Measurements from ENCODE around the gene CEBPA.

Gene CEBPA

DNA sequence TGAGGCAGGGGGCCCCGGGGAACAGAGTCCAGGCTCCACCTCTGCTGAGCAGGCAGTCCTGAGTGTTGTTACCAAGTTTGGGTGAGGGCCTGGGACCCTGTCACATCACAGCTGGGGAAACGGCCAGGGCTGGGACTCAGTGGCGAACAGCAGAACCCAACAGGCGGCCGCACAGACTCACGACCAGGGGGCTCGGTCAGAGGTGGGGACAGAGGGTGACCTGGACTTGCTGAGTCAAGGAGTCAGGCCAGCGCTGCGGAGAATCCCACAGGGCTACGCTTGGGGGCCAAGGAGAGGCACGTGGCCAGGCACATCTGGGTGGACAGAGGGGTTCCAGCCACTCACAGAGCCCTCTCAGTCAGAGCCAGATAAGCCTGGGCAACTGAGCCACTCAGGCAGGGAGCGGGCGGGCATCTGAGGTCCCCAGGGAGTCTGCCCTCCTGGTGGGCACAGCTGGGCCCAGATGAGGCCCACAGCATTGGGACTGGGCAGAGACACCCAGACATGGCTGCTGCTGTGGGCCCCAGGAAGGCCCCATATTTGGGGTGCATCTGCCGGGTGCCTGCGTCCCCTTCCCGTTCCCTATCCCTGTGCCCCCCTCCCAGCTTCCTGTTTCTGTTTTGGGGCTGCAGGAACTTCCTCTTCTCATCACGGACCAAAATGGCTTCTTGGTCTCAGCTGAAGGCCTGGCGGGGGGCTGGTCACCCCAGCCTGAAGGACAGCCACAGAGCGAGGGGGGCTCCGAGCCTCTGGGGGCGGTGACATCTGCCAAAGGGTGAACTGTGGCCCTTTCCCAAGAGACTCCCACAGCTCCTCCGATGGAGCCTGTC lies 34.0 kb downstream of the CEBPA start:
- no peaks in the 10 kb centered on the region for H3K4me1 Mint-ChIP-seq (ENCODE audit: low read depth)
- H3K27me3 Mint-ChIP-seq: peaks cover 6% of the 10 kb centered on the region
- H3K27ac Mint-ChIP-seq: no peak overlapping the region
- H3K9me3 Mint-ChIP-seq: no peaks in the 10 kb centered on the region
- no peak for DNase-seq
- H3K36me3 Mint-ChIP-seq (ENCODE audit: low read depth): no peaks in the 10 kb centered on the region
- no peak overlapping the region for H3K4me3 Mint-ChIP-seq

DNA sequence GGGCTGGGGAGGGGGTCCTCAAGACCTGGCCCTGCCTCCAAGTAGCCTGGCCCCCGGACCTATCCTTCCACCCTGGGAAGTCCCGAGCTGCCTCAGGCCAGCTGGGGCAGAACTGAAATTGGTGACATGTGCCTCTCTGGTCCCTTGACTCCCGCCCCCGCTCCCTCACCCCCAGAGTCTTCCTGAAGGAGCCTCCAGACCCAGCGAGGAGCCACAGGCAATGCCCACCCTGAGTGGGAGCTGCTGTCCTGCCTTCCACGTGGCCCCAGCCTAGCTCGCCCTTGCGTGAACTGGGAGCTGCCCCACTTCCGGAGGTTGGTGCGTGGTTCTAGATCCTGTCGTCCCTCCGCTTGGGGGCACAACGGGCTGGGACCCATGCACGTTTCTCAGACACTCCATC lies 34.6 kb downstream of the CEBPA start:
- no peak for DNase-seq
- Mint-ChIP-seq H3K4me1 (ENCODE audit: low read depth) (no peaks in the 10 kb centered on the region), H3K36me3 (ENCODE audit: low read depth) (no peaks in the 10 kb centered on the region), H3K9me3 (no peaks in the 10 kb centered on the region), H3K27ac (no peak overlapping the region), H3K4me3 (no peak overlapping the region), H3K27me3 (peaks cover 6% of the 10 kb centered on the region)

DNA sequence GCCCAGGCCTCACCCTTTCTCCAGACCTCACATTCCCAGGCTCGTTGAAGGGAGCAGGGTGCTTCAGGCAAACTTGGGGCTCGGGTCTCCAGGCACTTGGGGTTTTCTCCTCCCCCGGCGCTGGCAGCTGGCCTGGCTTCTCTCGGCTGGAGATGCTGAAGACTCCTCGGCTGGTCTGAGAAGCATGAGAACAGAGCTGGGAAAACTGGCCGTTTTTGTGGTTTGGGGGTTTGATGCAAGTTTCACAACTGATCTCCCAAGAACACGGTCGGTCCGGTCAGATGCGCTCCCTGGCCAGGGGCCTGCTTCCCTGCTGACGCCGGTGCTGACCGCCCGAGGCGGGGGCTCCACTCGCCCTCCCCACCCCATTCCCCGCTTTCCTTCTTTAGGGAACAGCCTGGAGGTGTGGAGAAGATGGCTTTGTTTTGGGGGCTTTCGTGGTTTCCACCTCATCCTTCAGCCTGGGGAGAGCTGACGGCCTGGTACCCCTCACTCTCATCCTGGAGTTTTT lies 35.3 kb downstream of the CEBPA start:
- Mint-ChIP-seq H3K9me3 (no peaks in the 10 kb centered on the region), H3K4me1 (ENCODE audit: low read depth) (peaks cover 1% of the 10 kb centered on the region), H3K27ac (no peak overlapping the region), H3K4me3 (no peak overlapping the region), H3K36me3 (ENCODE audit: low read depth) (no peaks in the 10 kb centered on the region), H3K27me3 (peaks cover 12% of the 10 kb centered on the region)
- no peak for DNase-seq

DNA sequence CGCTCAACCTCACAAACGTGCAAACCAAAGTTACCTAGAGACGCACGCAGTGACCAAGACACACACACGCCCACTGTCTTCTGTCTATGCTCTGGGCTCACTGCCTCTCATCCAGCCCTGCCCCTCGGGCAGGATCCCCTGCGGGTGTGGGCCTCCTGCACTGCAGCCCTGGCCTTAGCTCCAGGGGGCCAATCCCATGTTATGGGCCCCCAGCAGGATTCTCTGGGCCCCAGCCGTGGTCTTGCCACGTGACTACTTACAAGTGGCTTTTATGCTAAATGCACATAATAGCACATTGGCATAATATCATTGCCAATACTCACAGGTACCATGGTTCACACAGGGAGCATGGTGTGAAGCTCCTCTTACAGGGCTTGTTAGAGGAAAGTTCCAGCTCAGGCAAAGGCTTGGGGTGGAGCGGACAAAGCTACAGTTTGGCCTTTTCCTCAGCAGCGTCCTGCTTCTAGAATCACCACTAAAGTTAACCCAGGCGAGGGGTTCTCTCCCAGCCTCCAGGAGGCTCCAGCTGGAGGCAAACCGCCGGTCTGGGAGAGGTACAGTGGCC lies 37.4 kb downstream of the CEBPA start:
- peaks cover 30% of the 10 kb centered on the region for H3K27me3 Mint-ChIP-seq
- H3K4me3 Mint-ChIP-seq: no peak overlapping the region
- H3K36me3 Mint-ChIP-seq (ENCODE audit: low read depth): no peaks in the 10 kb centered on the region
- no peaks in the 10 kb centered on the region for H3K9me3 Mint-ChIP-seq
- no peak for DNase-seq
- H3K27ac Mint-ChIP-seq: no peak overlapping the region
- H3K4me1 Mint-ChIP-seq (ENCODE audit: low read depth): peaks cover 9% of the 10 kb centered on the region

DNA sequence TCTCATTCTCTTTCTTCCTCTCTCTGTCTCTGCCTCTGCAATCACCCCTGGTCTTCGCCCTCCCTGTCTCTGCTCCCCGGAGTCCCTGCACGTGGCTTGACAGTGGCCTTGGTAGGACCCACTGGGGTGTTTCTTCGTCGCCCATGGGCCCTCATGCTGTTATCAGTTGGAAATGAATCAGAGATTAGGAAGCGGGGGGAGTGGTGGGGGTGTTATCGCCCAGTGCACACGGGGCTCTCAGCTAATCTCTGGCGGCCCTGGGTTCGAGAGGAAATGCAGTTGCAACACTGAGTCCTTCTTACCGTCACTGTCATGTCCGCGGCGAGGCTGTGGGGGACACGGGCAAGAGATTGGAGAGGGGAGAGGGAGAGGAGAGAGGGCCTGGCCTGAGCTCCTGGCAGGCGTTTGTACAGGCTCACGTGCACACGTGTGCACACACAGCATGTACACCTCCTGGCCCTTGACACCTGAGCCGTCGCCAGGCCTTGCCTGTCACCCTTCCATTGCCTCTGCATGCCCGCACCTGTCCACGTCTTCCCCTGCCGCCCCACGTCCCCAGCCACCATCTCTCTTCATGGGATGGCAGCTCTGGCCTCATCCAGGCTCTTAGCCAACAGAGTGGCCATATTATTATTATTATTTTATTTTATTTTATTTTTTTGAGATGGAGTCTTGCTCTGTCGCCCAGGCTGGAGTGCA lies 38.9 kb downstream of the CEBPA start:
- Mint-ChIP-seq H3K27ac (no peak overlapping the region), H3K36me3 (ENCODE audit: low read depth) (no peaks in the 10 kb centered on the region), H3K4me3 (no peak overlapping the region), H3K4me1 (ENCODE audit: low read depth) (peaks cover 9% of the 10 kb centered on the region), H3K9me3 (no peaks in the 10 kb centered on the region), H3K27me3 (peaks cover 35% of the 10 kb centered on the region)
- DNase-seq: no peak

DNA sequence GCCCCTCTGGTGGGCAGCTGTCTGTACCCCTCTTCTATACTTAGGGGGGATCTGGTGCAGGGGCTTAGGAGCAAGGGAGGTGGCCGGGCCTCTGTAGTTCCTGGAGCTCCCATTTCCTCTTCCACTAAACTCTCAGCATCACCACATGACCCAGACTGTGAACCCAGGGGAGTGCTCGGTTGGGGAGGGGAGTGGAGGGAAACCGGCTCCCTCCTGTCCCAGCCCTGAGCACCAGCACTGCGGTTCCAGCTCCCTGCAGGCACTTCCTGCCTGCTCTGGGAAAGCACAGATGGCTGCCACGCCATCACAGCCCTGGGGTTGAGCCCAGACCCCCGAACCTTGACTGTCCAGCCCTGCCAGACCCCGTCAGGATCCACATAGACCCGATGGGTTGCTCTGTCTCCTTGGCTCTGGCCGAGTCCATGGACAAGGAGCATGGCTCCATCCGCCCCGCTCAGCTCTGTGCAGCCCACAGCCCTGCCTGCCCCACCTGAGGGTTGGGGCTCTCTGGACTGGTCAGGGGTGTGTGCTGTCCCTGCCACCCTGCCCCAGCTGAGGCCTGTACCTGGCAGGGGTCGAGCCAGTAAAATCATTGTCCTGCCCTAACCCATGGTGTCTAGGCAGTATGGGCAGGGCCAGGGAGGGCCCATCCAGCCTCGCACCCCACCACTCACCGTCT lies 40.7 kb downstream of the CEBPA start:
- Mint-ChIP-seq H3K4me3 (no peak overlapping the region), H3K9me3 (no peaks in the 10 kb centered on the region), H3K27me3 (peaks cover 35% of the 10 kb centered on the region), H3K4me1 (ENCODE audit: low read depth) (peaks cover 9% of the 10 kb centered on the region), H3K27ac (no peak overlapping the region), H3K36me3 (ENCODE audit: low read depth) (no peaks in the 10 kb centered on the region)
- no peak for DNase-seq

DNA sequence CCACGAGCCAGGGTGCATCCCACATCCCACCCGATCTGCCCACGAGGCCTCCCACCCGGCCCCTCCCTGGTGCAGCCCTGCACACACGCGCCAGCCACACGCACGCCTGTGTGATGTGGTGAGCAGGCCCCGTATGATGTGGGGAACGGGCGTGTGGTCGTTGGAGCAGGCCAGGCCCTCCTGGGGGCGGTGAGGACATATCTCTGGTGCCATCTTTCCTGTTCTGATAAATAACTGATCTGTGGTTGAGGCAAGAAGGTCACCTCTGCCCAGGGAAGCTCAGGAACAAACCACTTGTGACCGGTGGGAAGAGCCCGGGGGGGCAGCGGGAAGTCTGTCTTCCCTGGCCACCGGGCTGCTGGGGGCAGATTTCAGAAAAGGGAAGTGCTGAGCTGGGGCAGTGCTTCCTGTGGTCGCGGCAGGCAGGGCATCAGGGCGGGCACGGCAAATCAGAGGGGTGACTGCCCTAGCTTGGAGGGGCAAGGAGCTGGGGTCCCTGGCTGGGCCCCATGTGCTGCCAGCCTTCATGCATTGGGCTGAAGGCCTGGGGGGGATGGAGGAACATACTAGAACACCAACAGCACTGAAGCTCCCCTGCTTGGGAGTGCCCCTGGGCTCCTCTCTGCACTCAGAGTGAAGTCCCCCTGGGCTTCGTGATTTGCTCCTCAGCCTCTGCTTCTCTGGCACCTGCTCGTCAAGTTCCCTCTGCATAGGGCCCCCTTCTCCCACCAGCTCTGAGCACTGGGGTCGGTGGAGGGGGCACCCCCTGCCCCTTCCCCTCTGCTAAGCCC lies 41.5 kb downstream of the CEBPA start:
- H3K4me1 Mint-ChIP-seq (ENCODE audit: low read depth): peaks cover 9% of the 10 kb centered on the region
- peaks cover 35% of the 10 kb centered on the region for H3K27me3 Mint-ChIP-seq
- H3K9me3 Mint-ChIP-seq: no peaks in the 10 kb centered on the region
- peak overlapping the region; percentile 40 for H3K27ac Mint-ChIP-seq
- H3K36me3 Mint-ChIP-seq (ENCODE audit: low read depth): no peaks in the 10 kb centered on the region
- no peak overlapping the region for H3K4me3 Mint-ChIP-seq
- DNase-seq: no peak

DNA sequence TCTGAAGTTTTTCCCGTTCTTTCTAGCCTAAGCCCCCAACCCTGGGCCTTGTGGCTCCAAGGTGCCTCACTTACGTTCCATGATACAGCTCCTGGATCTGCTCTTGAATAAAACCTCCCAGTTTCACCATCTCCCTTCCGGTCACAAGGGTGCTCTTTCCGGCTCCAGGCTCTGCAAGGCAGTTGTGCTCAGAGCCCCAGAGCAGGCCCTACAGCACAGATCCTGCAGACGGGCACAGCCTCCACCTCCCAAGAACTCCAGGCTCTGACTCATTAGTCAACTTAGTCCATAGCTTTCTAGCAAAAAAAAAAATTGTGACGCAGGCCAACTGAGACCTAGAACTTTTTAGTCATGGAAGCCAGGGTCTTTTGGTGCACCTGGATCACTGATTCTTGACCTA lies 42.8 kb downstream of the CEBPA start:
- Mint-ChIP-seq H3K36me3 (ENCODE audit: low read depth) (no peaks in the 10 kb centered on the region), H3K27ac (no peak overlapping the region), H3K4me1 (ENCODE audit: low read depth) (peaks cover 9% of the 10 kb centered on the region), H3K9me3 (no peaks in the 10 kb centered on the region), H3K27me3 (peaks cover 37% of the 10 kb centered on the region), H3K4me3 (no peak overlapping the region)
- no peak for DNase-seq

DNA sequence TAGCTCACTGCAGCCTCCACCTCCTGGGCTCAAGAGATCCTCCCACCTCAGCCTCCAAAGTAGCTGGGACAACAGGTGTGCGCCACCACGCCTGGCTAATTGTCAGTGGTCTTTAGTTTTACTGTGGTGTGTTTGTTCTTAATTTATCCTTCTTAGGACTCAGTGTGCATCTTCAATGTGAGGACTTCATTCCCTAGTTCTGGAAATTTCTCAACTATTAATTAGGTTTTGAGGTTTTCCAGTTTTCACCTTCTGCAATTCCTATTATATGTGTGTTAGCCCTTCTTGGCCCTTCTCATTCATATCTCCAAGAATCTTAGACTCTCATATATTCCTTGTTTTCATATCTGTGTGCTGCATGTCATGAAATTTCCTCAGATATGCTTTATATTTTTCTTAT lies 44.5 kb downstream of the CEBPA start:
- peaks cover 32% of the 10 kb centered on the region for H3K27me3 Mint-ChIP-seq
- no peak overlapping the region for H3K4me3 Mint-ChIP-seq
- no peaks in the 10 kb centered on the region for H3K9me3 Mint-ChIP-seq
- no peaks in the 10 kb centered on the region for H3K36me3 Mint-ChIP-seq (ENCODE audit: low read depth)
- DNase-seq: no peak
- H3K27ac Mint-ChIP-seq: no peak overlapping the region
- H3K4me1 Mint-ChIP-seq (ENCODE audit: low read depth): peaks cover 9% of the 10 kb centered on the region

DNA sequence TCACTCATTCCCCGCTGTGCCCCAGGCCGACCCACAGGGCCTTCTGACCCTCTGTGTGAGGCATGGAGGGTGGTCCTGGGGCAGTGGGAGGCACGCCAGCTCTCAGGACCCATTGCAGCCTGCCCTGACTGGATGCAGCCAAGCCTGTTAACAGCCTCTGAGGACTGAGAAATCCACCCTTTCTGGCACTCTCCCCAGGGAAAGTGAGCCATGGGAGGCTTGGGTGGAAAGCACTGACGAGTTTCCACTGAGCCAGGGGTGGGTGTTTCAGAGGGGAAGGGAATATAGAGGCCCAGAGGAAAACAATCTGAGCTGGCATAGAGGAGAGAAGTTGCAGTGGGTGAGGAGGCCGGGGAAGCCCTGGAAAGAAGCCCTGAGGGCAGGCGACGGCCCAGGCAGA lies 46.1 kb downstream of the CEBPA start:
- Mint-ChIP-seq H3K4me1 (ENCODE audit: low read depth) (peaks cover 4% of the 10 kb centered on the region), H3K4me3 (no peak overlapping the region), H3K36me3 (ENCODE audit: low read depth) (no peaks in the 10 kb centered on the region), H3K9me3 (no peaks in the 10 kb centered on the region), H3K27me3 (peaks cover 21% of the 10 kb centered on the region), H3K27ac (no peak overlapping the region)
- no peak for DNase-seq

DNA sequence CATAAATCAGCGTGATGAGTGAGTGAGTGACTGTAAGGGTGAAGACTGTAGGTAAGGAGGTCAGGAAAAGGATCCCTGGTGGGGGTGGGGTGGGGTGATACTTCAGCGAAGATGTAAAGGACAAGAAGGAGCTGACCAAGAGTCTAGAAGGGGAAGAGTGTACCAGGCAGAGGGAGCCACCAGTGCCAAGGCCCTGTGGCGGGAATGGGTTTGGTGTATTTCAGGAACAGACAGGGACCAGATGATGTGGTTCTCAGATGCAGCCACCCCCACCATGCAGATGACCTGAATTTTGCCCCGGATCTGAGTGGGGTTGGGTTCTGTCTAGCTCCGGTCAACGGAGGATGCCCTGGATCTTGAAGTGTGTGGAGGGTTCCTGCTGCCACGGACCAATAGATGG lies 46.6 kb downstream of the CEBPA start:
- Mint-ChIP-seq H3K36me3 (ENCODE audit: low read depth) (no peaks in the 10 kb centered on the region), H3K27me3 (peaks cover 17% of the 10 kb centered on the region), H3K4me1 (ENCODE audit: low read depth) (peaks cover 2% of the 10 kb centered on the region), H3K9me3 (no peaks in the 10 kb centered on the region), H3K27ac (no peak overlapping the region), H3K4me3 (no peak overlapping the region)
- no peak for DNase-seq

DNA sequence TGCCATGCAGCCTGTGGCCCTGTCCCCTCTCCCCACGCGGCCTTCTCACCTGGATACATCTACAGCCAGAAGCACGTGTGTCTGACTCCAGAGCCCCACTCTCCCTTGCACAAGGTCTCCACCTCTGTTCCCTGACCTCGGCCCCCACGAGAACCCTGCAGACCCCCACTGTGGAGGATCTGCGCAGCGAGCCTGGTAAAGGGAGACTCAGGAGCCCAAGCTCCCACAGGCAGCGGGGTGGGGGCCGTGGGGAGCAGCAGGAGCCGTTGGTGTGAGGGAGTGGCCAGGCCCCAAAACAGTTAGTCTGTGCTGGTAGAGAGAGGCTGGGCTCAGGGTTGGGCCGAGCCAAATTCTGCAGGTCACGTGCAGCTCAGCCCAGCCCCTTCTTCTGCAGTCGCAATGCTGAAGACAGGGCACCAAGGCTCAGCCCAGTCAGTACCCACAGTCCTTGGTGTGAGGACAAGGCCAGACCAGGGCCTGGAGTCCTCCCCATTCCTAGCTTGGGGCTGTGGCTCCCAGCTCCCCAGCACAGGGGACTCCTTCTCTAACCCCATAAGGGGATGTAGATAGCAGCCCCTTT lies 48.0 kb downstream of the CEBPA start:
- DNase-seq: no peak
- H3K36me3 Mint-ChIP-seq (ENCODE audit: low read depth): no peaks in the 10 kb centered on the region

DNA sequence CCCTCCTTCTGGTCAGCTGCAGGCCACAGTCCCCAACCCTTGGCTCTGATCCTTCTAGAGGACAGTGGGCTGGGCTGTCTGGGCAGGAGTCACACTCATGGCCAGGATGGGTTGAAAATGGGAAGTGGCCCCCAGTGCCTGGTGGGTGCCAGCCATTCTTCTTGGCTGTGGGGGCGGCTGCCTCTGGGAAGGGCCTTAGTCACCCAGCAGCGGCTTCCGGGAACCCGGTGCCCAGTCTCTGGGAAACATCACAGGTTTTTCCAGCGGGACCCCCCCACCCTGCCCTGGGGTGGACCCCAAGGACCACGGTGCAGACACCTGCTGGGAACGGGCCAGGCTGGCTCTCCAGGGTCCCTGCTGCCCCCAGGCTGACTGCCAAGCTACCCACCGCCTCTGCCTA lies 49.4 kb downstream of the CEBPA start:
- Mint-ChIP-seq H3K9me3 (no peaks in the 10 kb centered on the region), H3K36me3 (ENCODE audit: low read depth) (no peaks in the 10 kb centered on the region), H3K4me1 (ENCODE audit: low read depth) (no peaks in the 10 kb centered on the region), H3K27ac (no peak overlapping the region), H3K27me3 (peaks cover 6% of the 10 kb centered on the region), H3K4me3 (no peak overlapping the region)
- no peak for DNase-seq

More for the DNA sequence above, 48.0 kb downstream of the CEBPA start:
- peaks cover 7% of the 10 kb centered on the region for H3K27me3 Mint-ChIP-seq
- no peaks in the 10 kb centered on the region for H3K4me1 Mint-ChIP-seq (ENCODE audit: low read depth)
- H3K4me3 Mint-ChIP-seq: no peak overlapping the region
- no peak overlapping the region for H3K27ac Mint-ChIP-seq
- H3K9me3 Mint-ChIP-seq: no peaks in the 10 kb centered on the region
